Stimulated activated CD8-positive, alpha-beta memory T cell treated with anti-CD3 and anti-CD28 coated beads, Interleukin-12 subunit alpha, Interleukin-12 subunit beta, amount 100 ng/mL, for 24 hours (primary cell): Measurements from ENCODE around the gene URB2.
"Not testable (repeated sequence)": the region's sequence is repeated elsewhere in the genome, so short reads cannot be mapped to it uniquely, and the experiment has no call there.

ENCODE experiments used
- DNase-seq: peaks from one replicate; pipeline ENCODE4 v3.0.0-alpha.2; 2020; ENCODE audit errors: extremely low read depth

The URB2 gene

DNA sequence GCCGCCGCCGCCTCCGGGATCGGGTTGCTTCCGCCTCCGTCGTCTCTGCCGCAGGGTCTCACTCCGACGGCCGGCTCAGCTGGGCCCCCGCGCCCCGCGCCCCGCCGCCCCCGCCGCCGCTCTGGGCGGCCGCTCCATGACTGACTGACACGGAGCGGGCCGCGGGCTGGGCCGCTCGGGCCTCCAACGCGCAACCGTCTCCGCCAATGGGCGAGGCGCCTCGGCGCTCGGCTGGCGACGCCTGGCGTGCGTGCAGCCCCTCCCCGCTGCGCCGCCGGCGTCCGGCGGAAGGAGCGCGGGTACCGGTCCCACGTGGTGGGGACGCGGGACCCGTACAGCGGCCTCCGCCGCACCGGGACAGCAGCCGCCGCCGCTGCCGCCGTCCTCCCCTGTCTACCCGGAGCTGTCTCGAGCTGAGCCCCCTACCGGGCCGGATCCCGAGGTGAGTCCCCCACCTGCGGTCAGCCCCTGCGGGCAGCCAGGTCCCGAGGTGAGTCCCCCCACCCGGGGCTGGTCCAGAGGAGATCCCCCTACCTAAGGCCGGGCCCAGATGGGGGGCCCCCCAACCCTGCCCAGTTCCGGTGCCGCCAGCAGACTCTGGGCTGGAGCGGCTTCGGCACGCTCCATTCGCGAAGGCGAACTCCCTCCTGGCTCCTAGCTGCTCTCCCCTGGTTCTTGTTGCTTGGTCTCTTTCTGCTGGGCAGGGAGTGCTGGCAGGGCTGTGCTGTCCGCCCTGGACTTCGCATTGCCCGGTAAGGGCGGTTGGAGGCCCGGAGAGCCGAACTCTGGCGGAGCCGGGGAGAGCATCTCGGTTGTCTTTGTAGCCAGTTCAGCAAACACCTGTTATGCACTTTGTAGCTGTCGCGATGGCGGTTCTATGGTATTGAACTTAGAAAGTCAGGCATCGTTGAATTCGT lies at the start of gene URB2, which contains the start of gene TAF5L:
Gene URB2, plus strand, starts transcription at position 333 of the 917 bp plus-strand sequence. CDS start 1,387 bp downstream, outside the sequence.
Gene TAF5L, minus strand, starts transcription at position 208 of the 917 bp plus-strand sequence. CDS start 11,640 bp downstream, outside the sequence.
- DNase-seq, result peak; percentile 65

DNA sequence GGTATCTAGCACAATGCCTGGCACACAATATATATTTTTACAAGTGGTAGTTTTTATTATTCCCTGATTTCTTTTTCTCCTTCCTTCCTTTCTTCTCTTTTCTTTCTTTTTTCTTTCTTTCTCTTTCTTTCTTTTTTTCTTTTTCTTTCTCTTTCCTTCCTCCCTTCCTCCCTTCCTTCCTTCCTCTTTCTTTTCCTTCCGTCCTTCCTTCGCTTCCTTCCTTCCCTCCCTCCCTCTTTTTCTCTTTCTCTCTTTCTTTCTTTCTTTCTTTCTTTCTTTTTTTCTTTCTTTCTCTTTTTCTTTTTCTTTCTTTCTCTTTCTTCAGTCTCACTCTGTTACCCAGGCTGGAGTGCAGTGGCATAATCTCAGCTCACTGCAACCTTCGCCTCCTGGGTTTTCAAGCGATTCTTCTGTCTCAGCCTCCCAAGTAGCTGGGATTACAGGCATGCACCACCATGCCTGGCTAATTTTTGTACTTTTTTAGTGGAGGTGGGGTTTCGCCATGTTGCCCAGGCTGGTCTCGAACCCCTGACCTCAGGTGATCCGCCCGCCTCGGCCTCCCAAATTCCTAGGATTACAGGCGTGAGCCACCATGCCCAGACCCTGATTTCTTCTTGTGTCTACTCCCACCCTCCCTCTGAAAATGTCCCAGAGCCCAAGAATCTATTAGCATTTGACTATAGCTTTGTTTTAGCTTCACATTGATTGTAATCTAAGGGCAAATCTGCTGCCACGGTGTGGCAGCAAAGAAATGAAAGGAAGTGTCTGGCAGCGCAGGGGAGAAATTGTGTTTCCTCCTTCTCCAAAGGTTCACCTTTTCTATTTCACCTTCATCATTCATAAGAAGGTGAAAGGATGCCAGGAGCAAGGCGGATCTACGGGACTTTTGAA lies 47.6 kb upstream of the URB2 start:
- DNase-seq, result no peak

DNA sequence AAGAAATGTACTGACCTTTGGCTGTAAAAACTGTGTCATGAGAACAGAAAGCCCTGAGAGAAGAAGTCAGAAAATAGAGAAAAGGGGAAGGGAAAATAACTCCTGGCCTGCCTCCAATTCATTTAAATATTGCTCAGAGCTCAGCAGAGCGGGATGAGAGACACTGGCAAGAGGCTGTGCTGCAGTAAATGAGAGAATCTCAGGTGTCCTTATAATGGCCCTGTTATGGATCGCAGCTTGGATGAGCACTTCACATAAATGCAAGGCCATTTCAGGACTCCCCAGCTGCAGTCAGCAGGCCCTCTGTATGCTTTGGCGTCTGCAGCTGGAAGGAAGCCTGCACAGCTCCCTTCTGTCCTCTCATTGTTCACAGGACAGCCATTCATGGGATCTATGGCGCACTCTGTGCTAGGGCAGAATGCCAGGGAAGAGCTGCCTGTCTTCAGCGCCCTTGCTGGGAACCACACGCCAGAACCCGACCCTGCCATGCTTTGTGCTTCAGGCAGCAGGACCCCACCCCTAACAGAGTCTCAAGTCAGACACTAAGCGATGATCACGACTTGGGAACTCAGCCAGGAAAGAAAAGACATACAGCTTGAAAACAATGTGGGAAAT lies 46.9 kb upstream of the URB2 start:
- DNase-seq, result no peak

DNA sequence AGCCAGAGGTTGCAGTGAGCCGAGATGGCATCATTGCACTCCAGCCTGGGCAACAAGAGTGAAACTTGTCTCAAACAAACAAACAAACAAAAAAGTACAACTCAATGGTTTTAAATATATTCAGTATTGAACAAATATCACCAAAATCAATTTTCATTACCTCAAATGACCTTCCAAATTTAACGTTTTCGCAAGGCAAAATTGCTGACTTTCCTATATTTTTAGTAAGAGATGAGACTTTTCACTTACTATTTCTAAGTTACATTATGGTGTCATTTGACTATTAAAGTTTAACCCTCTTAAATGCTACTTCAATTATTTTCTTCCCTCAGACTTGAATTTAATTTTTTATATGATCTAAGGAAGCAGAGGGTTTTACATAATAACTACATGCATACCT lies 44.6 kb upstream of the URB2 start:
- no peak for DNase-seq

DNA sequence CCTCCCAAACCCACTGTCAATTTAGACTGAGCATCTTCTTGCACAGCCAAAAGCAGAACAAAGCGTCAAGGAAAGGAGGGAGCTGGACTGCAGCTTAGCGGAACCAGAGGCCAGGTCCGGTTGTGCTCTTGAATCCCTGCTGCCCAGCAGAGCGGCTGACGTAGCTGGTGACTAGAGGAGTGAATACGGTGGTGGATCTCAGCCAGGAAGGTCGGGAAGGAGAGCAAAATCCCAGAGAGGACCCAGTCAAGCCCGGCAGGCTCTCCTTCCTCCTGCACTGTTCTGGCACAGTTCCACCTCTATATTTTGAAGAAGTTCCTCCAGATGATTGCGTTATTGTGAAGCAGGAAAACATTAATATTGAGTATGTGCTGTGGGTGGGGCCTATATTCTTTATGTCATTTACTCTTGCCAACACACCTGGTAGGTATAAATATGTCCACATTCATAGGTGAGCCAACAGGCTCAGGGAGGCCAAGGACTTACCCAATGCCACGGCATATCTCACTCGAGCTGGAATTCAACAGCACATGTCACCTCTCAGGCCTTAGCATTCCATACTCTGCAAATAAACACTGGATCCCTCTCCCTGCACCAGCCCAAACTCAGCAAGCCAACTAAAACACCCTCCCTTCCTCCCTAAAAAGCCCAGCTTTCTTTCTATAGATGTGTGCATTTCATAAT lies 43.9 kb upstream of the URB2 start:
- DNase-seq, result no peak

DNA sequence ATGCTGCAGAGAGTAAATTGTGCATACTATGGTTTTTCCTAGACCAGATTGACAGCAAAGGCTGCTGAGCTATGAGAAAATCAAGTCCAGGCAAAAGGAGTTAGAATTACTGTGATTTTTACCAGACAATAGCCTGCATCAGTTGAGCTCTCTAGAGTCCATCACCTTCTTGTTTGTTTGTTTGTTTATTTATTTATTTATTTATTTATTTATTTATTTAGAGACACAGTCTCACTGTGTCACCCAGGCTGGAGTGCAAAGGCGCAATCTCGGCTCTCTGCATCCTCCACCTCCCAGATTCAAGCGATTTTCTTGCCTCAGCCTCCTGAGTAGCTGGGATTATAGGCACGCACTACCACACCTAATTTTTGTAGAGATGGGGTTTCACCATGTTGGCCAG lies 43.3 kb upstream of the URB2 start:
- DNase-seq, result no peak

DNA sequence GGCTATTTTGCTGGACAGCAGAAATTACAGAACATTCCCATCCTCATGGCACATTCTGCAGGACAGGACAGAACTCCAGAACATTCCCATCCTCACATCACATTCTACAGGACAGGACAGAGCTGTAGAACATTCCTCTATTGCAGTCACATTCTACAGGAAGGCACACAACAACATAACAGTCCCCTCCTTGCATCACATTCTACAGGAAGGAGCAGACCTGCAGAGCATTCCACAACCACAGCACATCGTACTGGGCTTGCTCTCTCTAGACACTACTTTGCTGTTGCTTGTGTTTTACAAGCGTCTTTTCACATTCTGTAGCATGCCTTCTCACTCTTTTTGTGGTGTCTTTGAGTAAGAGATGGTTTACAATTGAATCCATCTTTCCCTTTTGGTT lies 40.7 kb upstream of the URB2 start:
- DNase-seq, result no peak

DNA sequence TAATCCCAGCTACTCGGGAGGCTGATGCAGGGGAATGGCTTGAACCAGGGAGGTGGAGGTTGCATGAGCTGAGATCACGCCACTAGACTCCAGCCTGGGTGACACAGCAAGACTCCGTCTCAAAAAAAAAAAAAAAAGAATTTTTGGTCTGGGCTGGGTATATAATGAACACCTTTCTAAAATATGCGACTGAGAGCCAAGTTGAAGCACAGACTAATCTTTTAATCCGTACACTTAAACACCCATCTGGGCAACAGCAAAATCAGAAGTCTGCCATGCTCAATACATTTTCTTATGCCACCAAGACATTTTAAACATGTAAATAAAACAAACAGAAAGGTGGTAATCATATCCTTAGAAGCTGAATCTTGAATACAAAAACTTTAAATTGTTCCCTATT lies 35.9 kb upstream of the URB2 start:
- DNase-seq, result no peak

DNA sequence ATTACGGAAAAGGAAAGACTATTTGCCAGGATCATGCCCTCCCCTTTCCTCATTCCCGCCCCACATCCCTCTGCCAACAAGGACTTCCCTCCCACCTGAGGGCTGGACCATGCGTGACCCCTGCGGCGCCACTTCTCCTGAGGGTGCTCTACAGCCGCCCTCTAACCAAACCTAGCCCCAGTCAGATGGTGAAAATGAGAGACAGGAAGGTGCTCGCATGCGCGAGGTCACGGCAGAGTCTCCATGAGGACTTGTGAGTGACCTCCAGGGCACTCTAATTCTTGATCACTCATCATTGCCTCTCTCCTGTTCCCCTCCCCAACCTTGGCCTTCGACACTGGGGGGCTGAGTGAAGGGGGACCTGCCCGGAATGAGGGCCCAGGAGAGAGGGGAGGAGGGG lies 32.2 kb upstream of the URB2 start:
- DNase-seq, result no peak

DNA sequence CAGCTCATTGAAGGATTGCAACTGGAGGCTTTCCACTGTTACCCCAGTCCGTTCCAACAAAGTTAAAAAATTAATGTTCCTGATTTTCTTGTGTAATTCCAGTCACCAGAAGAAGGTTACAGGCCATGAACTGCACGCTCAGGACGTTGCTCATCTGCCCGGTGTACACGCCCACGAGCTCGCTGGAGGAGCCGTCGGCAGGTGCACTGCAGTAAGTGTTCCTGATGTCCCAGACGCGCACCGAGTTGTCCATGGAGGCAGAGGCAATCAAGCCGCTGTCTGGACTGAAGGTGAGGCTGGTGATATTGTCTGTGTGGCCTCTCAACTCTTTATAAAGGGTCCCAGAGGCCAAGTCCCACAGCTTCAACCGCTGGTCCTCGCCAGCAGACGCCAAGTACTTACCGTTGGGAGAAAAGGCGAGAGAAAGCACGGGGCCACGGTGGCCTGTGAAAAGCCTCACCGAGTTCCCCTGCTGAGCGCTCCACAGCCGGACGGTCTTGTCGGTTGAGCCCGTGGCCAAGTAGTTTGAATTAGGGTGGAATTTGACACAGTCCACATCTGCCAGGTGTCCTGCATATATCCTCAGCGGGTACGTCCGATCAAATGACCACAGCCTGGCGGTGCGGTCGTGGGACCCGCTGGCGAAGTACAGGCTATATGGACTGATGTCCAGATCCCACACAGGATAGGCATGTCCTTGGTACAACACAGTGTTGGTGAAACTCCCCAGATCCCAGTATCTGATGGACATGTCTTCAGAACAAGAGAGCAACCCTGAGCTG lies 31.6 kb upstream of the URB2 start:
- DNase-seq, result no peak

DNA sequence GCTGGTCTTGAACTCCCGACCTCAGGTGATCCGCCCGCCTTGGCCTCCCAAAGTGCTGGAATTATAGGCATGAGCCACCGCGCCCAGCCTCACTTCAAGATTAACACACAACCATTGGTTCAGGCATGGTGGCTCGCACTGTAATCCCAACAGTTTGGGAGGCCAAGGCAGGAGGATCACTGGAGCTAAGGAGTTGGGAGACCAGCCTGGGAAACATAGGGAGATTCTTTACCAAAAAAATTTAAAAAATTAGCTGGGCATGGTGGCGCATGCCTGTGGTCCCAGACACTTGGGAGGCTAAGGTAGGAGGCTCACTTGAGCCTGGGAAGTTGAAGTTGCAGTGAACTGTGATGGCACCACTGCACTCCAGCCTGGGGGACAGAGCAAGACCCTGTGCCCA lies 30.2 kb upstream of the URB2 start:
- DNase-seq, result not testable (repeated sequence)

DNA sequence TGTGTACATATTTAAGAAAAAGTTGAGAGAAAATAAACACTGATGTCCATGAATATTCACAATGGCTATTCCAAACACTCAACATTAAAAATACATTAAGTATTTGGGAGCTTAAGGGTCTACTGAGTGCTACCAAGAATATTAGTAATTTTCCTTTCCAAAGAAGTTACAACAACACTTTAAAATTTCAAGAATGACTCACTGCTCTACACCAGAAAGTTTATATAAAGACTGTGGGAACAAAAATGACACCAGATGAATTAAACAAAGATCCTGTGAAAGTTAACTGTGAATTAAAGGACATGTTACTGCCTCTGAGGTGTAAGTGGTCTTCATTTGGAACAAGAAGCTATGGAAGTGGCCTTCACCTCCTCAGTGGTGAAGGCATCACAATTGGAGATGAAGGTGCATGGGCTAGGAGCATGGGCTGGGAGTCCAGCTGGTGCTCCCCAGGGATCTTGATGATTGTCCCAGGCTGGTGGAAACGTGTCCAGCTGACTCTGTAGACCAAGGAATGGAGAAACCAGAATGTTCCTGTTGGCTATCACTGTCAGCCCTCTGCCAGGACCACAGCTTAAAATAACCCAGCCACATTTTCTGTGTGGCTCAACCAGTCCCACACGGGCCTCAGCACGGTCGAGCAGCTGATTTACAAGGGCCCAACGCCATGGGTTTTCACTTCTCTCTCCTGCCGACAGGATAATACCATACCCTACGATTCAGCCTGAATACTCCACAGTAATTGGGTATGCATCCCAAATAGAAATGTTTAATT lies 28.9 kb upstream of the URB2 start:
- DNase-seq, result no peak

DNA sequence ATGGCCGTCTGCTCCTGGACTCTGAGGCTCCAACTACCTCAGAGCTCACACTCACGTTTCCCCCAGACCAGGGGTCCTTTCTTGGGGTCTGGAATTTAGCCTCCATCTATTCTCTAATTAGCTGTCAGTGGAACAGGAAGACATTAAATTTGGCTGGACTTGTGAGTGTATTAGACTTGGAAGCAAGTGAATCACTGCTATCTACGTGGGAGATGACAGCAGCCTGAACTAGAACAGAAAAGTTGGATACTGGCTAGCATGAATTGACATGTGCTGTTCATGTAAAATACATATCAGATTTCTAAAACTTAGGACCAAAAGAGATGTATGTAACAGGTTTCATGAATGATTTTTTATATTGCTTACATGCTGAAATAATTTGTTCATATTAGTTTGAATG lies 28.2 kb upstream of the URB2 start:
- DNase-seq, result no peak

DNA sequence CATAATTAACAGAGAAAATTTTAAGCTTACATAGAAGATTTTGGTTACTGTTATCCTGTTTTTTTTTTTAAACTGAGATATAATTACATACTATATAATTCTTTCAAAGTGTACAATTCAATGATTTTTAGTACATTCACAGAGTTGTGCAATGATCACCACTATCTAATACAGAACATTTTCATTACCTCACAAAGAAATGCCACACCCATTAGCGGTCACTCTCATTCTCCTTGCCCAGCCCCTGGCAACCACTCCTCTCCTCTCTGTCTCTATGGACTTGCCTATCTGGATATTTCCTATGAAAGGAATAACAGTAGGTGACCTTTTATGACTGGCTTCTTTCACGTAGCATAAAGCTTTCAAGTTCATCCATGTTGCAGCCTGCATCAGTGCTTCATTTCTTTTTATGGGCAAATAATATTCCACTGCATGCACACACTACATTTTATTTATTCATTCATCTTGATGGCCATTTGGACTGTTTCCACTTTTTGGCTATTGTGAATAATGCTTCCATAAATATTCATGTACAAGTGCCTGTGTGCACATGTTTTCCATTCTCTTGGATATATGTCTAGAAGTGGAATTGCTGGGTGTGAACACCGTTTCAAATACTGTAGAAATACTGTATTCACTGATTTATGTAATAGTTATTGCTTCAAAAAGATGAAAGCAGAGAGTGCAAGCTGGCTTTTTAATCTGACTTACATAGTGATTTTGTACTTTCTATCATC lies 26.7 kb upstream of the URB2 start:
- no peak for DNase-seq

DNA sequence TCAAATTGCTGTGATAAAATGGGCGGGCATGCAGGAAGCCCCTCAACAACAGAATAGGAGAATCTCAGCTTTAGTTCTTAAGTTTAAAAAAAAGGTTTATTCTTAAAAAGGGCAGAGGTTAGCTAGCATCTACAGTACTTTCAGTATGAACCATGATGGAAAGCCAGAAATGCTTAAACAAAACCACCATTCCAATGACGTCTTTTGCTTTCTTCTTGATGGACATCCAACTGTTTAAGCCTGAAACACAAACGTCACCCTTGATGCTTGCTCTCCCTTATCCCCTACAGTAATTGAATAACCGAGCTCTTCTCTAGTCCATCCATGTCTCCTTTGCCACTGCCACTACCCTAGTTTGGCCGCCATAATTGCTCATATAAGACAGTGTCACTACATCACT lies 25.8 kb upstream of the URB2 start:
- no peak for DNase-seq

DNA sequence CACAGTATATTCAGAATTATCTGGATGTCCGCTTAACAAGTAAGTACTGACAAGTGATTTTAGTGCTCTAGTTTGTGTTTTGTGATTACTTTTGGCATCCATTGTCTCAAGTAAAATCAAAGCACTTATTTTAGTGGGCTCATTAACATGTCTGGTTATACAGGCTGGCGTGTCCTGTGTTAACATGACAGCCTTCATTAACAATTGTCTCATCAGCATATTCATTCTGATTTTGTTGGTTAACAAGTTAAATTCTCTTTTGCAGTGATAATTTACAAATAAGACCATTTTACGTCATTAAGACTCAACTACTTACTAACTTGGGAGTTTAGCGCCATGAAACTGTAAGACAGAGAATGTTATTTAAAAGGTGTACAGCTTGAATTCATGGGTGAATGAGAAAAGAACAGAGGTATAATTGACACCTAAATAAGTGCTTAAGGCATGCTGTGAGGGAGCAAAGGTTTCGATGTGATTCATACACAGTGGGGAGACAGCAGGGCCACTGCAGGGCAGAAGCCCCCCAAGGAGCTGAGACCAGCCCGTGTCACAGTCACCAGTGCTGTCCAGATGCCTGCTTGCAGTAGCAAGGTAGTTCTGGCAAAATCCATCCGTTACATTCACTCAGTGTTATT lies 22.6 kb upstream of the URB2 start:
- no peak for DNase-seq

DNA sequence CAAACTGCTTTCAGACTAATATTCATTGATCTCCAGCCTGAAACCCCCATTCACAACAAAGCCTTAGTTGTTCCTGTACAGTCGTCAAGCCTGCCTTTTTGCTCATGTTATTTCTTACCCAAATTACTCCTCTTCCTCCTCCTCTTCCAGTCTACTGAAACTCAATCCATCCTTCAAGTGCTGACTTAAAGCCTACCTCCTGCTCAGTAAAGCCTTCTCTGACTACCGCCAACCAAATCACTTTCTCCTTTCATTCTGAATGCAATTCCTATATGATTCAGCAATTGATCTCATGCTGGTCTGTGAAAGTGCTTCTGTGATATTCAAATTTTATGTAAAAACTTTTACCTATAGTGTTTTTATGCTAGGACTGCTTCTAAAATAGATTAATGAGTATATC lies 18.7 kb upstream of the URB2 start:
- DNase-seq, result no peak

DNA sequence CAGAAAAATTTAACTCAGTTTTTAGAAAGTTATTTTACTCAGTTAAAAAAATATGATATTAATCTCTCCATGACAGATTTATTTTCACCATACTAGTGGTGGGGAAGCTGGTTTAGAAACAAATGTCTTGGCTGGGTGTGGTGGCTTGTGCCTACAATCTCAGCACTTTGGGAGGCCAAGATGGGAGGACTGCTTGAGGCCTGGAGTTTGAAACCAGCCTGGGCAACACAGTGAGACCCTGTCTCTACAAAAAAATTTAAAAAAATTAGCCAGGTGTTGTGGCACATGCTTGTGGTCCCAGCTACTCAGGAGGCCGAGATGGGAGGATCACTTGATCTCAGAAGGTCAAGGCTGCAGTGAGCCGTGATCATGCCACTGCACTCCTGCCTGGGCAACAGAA lies 17.5 kb upstream of the URB2 start:
- DNase-seq, result no peak

DNA sequence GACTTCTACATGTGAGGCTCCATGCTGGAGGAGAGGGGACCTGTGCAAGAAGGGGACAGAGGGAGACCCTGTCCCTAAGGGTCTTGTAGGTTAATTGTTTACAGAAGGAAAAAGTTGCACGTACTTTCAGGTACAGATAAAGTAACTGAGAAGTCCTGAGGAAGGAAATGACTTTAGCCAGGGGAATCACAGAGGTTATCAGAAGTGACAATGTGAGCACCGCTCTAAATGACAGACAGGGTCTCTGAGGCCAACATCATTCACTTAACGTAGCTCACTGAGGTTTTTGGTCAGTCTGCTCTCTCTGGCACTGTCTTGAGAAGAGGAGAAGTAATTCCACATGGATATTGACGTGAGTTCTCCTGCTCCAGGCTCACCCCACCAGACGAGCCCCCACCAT lies 12.1 kb upstream of the URB2 start:
- DNase-seq, result no peak
